Inferior parietal cortex (tissue), 1 donor: ENCODE measurements around the gene EML4.

Experiments
- DNase-seq: peaks from one replicate; pipeline ENCODE4 v3.0.0-alpha.2; 2016; ENCODE audit errors: extremely low spot score

Gene EML4

GRCh38 chr2:42225573-42225972 is 56.4 kb downstream of the EML4 start:
- no peak for DNase-seq

GRCh38 chr2:42227491-42227890 is 58.3 kb downstream of the EML4 start:
- DNase-seq, result no peak

- DNase-seq, result no peak
Observed at GRCh38 chr2:42228101-42228500, 58.9 kb downstream of the EML4 start.

- no peak for DNase-seq
Observed at GRCh38 chr2:42229949-42230348, 60.8 kb downstream of the EML4 start.

- no peak for DNase-seq
Observed at GRCh38 chr2:42230891-42231290, 61.7 kb downstream of the EML4 start.

GRCh38 chr2:42232024-42232423 is 62.9 kb downstream of the EML4 start:
- no peak for DNase-seq

GRCh38 chr2:42233976-42234441 is 64.9 kb downstream of the EML4 start:
- no peak for DNase-seq

GRCh38 chr2:42236911-42237310 is 67.8 kb downstream of the EML4 start:
- DNase-seq, result no peak

GRCh38 chr2:42238644-42239288 is 69.6 kb downstream of the EML4 start:
- peak; percentile 20 for DNase-seq

GRCh38 chr2:42239289-42239661 is 70.1 kb downstream of the EML4 start:
- DNase-seq, result no peak

GRCh38 chr2:42239811-42240210 is 70.7 kb downstream of the EML4 start:
- DNase-seq, result no peak

- no peak for DNase-seq
Observed at GRCh38 chr2:42241517-42241916, 72.4 kb downstream of the EML4 start.

GRCh38 chr2:42243297-42243696 is 74.1 kb downstream of the EML4 start:
- no peak for DNase-seq

- no peak for DNase-seq
Observed at GRCh38 chr2:42244520-42244919, 75.4 kb downstream of the EML4 start.

GRCh38 chr2:42245396-42245795 is 76.2 kb downstream of the EML4 start:
- no peak for DNase-seq

- no peak for DNase-seq
Observed at GRCh38 chr2:42246562-42246961, 77.4 kb downstream of the EML4 start.

- DNase-seq, result no peak
Observed at GRCh38 chr2:42248846-42249245, 79.7 kb downstream of the EML4 start.

GRCh38 chr2:42249284-42249683 is 80.1 kb downstream of the EML4 start:
- DNase-seq, result no peak

GRCh38 chr2:42249887-42250286 is 80.7 kb downstream of the EML4 start:
- no peak for DNase-seq

- no peak for DNase-seq
Observed at GRCh38 chr2:42250925-42251324, 81.8 kb downstream of the EML4 start.

GRCh38 chr2:42252464-42252863 is 83.3 kb downstream of the EML4 start:
- no peak for DNase-seq

GRCh38 chr2:42254186-42254895 is 85.2 kb downstream of the EML4 start:
- DNase-seq, result no peak

- DNase-seq, result no peak
Observed at GRCh38 chr2:42256505-42256904, 87.4 kb downstream of the EML4 start.
